K562 (cell line): ENCODE data around the gene NR1D1. TPM values are rescaled to one million over a fixed set of nuclear protein-coding genes. Genes with fewer than 3 reads are reported as not detected.

Source experiments
- BRF2 ChIP-seq: IDR thresholded peaks from 3 replicates; pipeline ENCODE4 v1.6.1; 2011; ENCODE audit warnings: borderline replicate concordance, mild to moderate bottlenecking; ENCODE audit not compliant: insufficient read length, insufficient read depth
- CCNT2 ChIP-seq: IDR thresholded peaks from 2 replicates; pipeline ENCODE4 v1.6.1; 2011; ENCODE audit warnings: borderline replicate concordance, low read depth, mild to moderate bottlenecking, moderate library complexity, mixed read lengths, low read length; ENCODE audit not compliant: insufficient read length; ENCODE audit errors: extremely low read depth
- CREB3L1 ChIP-seq: fragments of 450-650 bp; IDR thresholded peaks from 2 replicates; pipeline ENCODE4 v1.6.1; 2014; ENCODE audit warnings: low read depth, mild to moderate bottlenecking, moderate library complexity, borderline replicate concordance
- ETV1 ChIP-seq: fragments of 450-650 bp; conservative IDR thresholded peaks from 2 replicates; pipeline ENCODE4 v1.6.1; 2016; ENCODE audit warnings: missing genetic modification characterization, control low read depth, low read depth, missing compliant biosample characterization
- FOXK2 ChIP-seq, 2 experiments: fragments of 450-650 bp; IDR thresholded peaks in 1 of 2; conservative IDR thresholded peaks in 1 of 2; 2 replicates each; pipeline ENCODE4 v1.6.1; 2016; ENCODE audit warnings: low read depth in 2 of 2, mild to moderate bottlenecking in 1 of 2
- HMG20A ChIP-seq: fragments of 450-650 bp; formaldehyde crosslinking; conservative IDR thresholded peaks from 2 replicates; pipeline ENCODE4 v1.4.0; 2020; ENCODE audit warnings: mild to moderate bottlenecking, mixed read lengths
- JUND ChIP-seq, 2 experiments: IDR thresholded peaks; 2 replicates in 1 of 2; 3 replicates in 1 of 2; pipeline ENCODE4 v1.6.1; 2011; ENCODE audit warnings: borderline replicate concordance in 2 of 2, low read depth in 2 of 2, low read length in 2 of 2, improper control_type of control experiment in 1 of 2, missing biosample characterization in 1 of 2, missing genetic modification characterization in 1 of 2, missing genetic modification reagents in 1 of 2
- KAT7 ChIP-seq: sonication (generic); formaldehyde crosslinking; IDR thresholded peaks from 2 replicates; pipeline ENCODE4 v1.8.0; 2022; ENCODE audit warnings: missing genetic modification reagents, mild to moderate bottlenecking, borderline replicate concordance
- KLF13 ChIP-seq: fragments of 450-650 bp; IDR thresholded peaks from 2 replicates; pipeline ENCODE4 v1.6.1; 2016; ENCODE audit warnings: missing genetic modification characterization, low read depth, mild to moderate bottlenecking, missing compliant biosample characterization, moderate library complexity, borderline replicate concordance
- KLF16 ChIP-seq: IDR thresholded peaks from 2 replicates; pipeline ENCODE4 v1.6.1; 2016; ENCODE audit warnings: antibody characterized with exemption
- NFYB ChIP-seq: IDR thresholded peaks from 2 replicates; pipeline ENCODE4 v1.6.1; 2011; ENCODE audit warnings: mild to moderate bottlenecking, moderate library complexity; ENCODE audit not compliant: insufficient read length; ENCODE audit errors: extremely low read depth
- RFX1 ChIP-seq: fragments of 450-650 bp; IDR thresholded peaks from 2 replicates; pipeline ENCODE4 v1.6.1; 2016; ENCODE audit warnings: mild to moderate bottlenecking, moderate library complexity
- RNF2 ChIP-seq: sonication (generic); IDR thresholded peaks from 2 replicates; pipeline ENCODE4 v1.6.1; 2016
- STAT5A ChIP-seq: IDR thresholded peaks from 2 replicates; pipeline ENCODE4 v1.6.1; 2012; ENCODE audit warnings: low read length, inconsistent platforms, borderline replicate concordance
- TAF1 ChIP-seq: IDR thresholded peaks from 2 replicates; pipeline ENCODE4 v1.6.1; 2011; ENCODE audit warnings: mild to moderate bottlenecking, low read length, moderate library complexity; ENCODE audit not compliant: insufficient read depth, control insufficient read depth, severe bottlenecking; ENCODE audit errors: extremely low read depth
- TOE1 ChIP-seq, 2 experiments: fragments of 450-650 bp in 1 of 2; sonication (generic) in 1 of 2; formaldehyde crosslinking in 1 of 2; IDR thresholded peaks; 2 replicates each; pipeline versions ENCODE4 v1.7.1 to v1.8.0; 2016 to 2022; ENCODE audit warnings: borderline replicate concordance in 2 of 2, mild to moderate bottlenecking in 2 of 2, antibody characterized with exemption in 1 of 2, inconsistent platforms in 1 of 2, low read depth in 1 of 2, missing genetic modification reagents in 1 of 2, moderate library complexity in 1 of 2
- ZBTB26 ChIP-seq: fragments of 450-650 bp; formaldehyde crosslinking; IDR thresholded peaks from 2 replicates; pipeline ENCODE4 v1.4.0; 2022; ENCODE audit warnings: missing genetic modification characterization
- ZC3H11A ChIP-seq: IDR thresholded peaks from 2 replicates; pipeline ENCODE4 v1.6.1; 2012; ENCODE audit warnings: low read depth, low read length, improper control_type of control experiment
- ZNF280A ChIP-seq: fragments of 450-650 bp; IDR thresholded peaks from 2 replicates; pipeline ENCODE4 v1.6.1; 2018; ENCODE audit warnings: mild to moderate bottlenecking, low read depth; ENCODE audit not compliant: partially characterized antibody
- ZNF431 ChIP-seq: sonication (generic); formaldehyde crosslinking; IDR thresholded peaks from 2 replicates; pipeline ENCODE4 v1.8.0; 2022; ENCODE audit warnings: mild to moderate bottlenecking, missing genetic modification reagents
- polyA plus RNA-seq, 8 experiments: library from polyadenylated mRNA; depleted of rRNA in 4 of 8; stranded (reverse) in 5 of 8; unstranded in 3 of 8; fragments of >200 nt; fragmentation: Nextera tagmentation in 2 of 8; fragmentation: Illumina TruSeq in 1 of 8; extraction: Ambion mirVana in 2 of 8; extraction: Trizol in 1 of 8; gene quantifications; 2 replicates each; pipeline versions ENCODE4 v1.2.1 to v1.2.3, GENCODE V29; 2011 to 2014; ENCODE audit warnings: inconsistent platforms in 1 of 8, missing spikeins in 1 of 8
- total RNA-seq, 7 experiments: library from RNA; depleted of rRNA in 6 of 7; stranded (reverse); fragments of >200 nt in 6 of 7; fragmentation: Illumina TruSeq in 2 of 7; extraction: Trizol in 2 of 7; gene quantifications; 2 replicates each; pipeline versions ENCODE4 v1.2.1 to v1.2.3, GENCODE V29; 2011 to 2021; ENCODE audit warnings: low replicate concordance in 1 of 7

The NR1D1 gene
- total and polyA plus RNA-seq, 9 of the 15 experiments (the other 6 are each of a cell fraction or from before 2014, with no cell fraction given): 0.25 to 7.7 (median 0.65) TPM

GRCh38 chr17:40098846-40099618 is 1.4 kb downstream of the NR1D1 start (continued):
- peak; percentile 47 for TF ChIP-seq TOE1 (IDR thresholded peaks at IDR 0.05; ENCODE audit: borderline replicate concordance)
- no peak for TF ChIP-seq TOE1 (CRISPR knock-in tag; IDR thresholded peaks at IDR 0.05; ENCODE audit: borderline replicate concordance, low read depth)
- no peak for TF ChIP-seq HMG20A (CRISPR knock-in tag)
- TF ChIP-seq KAT7 (CRISPR knock-in tag): peak; percentile 15; the same call in 1 of the 2 replicates
- TF ChIP-seq CCNT2: peak; percentile 86
- peak; percentile 97 for TF ChIP-seq ETV1 (tag)
- TF ChIP-seq STAT5A: peak; percentile 8; the same call in 1 of the 2 replicates
- TF ChIP-seq FOXK2 (conservative IDR thresholded peaks at IDR 0.05 in 1 of 2, IDR thresholded peaks at IDR 0.05 in 1 of 2; ENCODE audit: low read depth in 2 of 2): peak; percentile 96 to 98
- TF ChIP-seq TAF1: peak; percentile 74
- TF ChIP-seq ZNF280A: no peak
- TF ChIP-seq JUND (IDR thresholded peaks at IDR 0.05; ENCODE audit: borderline replicate concordance, low read depth, low read length): peak; percentile 95
- TF ChIP-seq JUND (tag; IDR thresholded peaks at IDR 0.05; ENCODE audit: borderline replicate concordance, low read depth, low read length): peak; percentile 84; the same call in 2 of the 3 replicates
- TF ChIP-seq ZNF431 (CRISPR knock-in tag): 0 out of 2 replicates have a peak, but pooled peaks have one; percentile 36
- TF ChIP-seq NFYB: peak; percentile 68
- TF ChIP-seq CREB3L1: peak; percentile 60; the same call in 1 of the 2 replicates
- TF ChIP-seq KLF16: peak; percentile 55
- no peak for TF ChIP-seq ZC3H11A
- no peak for TF ChIP-seq BRF2
- TF ChIP-seq RNF2: peak; percentile 84
- peak; percentile 81; the same call in 1 of the 2 replicates for TF ChIP-seq KLF13 (tag)
- TF ChIP-seq ZBTB26 (CRISPR knock-in tag): peak; percentile 96
- peak; percentile 98 for TF ChIP-seq RFX1
